Measurements from ENCODE around the gene DNAH12.

GRCh38 chr3:57484563-57484962, 59.6 kb downstream of the DNAH12 start:
- TF ChIP-seq, protein P1, sequence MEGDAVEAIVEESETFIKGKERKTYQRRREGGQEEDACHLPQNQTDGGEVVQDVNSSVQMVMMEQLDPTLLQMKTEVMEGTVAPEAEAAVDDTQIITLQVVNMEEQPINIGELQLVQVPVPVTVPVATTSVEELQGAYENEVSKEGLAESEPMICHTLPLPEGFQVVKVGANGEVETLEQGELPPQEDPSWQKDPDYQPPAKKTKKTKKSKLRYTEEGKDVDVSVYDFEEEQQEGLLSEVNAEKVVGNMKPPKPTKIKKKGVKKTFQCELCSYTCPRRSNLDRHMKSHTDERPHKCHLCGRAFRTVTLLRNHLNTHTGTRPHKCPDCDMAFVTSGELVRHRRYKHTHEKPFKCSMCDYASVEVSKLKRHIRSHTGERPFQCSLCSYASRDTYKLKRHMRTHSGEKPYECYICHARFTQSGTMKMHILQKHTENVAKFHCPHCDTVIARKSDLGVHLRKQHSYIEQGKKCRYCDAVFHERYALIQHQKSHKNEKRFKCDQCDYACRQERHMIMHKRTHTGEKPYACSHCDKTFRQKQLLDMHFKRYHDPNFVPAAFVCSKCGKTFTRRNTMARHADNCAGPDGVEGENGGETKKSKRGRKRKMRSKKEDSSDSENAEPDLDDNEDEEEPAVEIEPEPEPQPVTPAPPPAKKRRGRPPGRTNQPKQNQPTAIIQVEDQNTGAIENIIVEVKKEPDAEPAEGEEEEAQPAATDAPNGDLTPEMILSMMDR (IDR thresholded peaks at IDR 0.05) = no peak
- TF ChIP-seq EP300 (IDR thresholded peaks at IDR 0.05) (no peak), POLR2A (IDR thresholded peaks at IDR 0.05) (no peak)
